Endothelial cell (in vitro differentiated cells): Measurements from ENCODE around the gene GRAMD1B. TPM values are rescaled to one million over a fixed set of nuclear protein-coding genes. Genes with fewer than 3 reads are reported as not detected.

ENCODE experiments used
- DNase-seq: peaks from one replicate; pipeline ENCODE4 v3.0.0; 2021; ENCODE audit warnings: low spot score
- H3K27ac Mint-ChIP-seq: one replicate; pipeline ENCODE4 v1.8.0; 2021; ENCODE audit warnings: mixed read lengths, inconsistent platforms; ENCODE audit not compliant: unreplicated experiment
- H3K27me3 Mint-ChIP-seq: one replicate; pipeline ENCODE4 v1.8.0; 2021; ENCODE audit warnings: mild to moderate bottlenecking, moderate library complexity, mixed read lengths, inconsistent platforms; ENCODE audit not compliant: unreplicated experiment
- H3K36me3 Mint-ChIP-seq: one replicate; pipeline ENCODE4 v1.8.0; 2021; ENCODE audit warnings: mild to moderate bottlenecking, low read depth, mixed read lengths, inconsistent platforms; ENCODE audit not compliant: unreplicated experiment
- H3K4me1 Mint-ChIP-seq: one replicate; pipeline ENCODE4 v1.8.0; 2021; ENCODE audit warnings: mild to moderate bottlenecking, mixed read lengths, inconsistent platforms; ENCODE audit not compliant: unreplicated experiment
- H3K4me3 Mint-ChIP-seq: one replicate; pipeline ENCODE4 v1.8.0; 2021; ENCODE audit warnings: mild to moderate bottlenecking, mixed read lengths, inconsistent platforms; ENCODE audit not compliant: unreplicated experiment
- H3K9me3 Mint-ChIP-seq: one replicate; pipeline ENCODE4 v1.8.0; 2021; ENCODE audit warnings: mixed read lengths, inconsistent platforms; ENCODE audit not compliant: unreplicated experiment
- total RNA-seq: library from RNA; stranded (reverse); fragmentation: NEBNext Ultra II Directional; extraction: Animal tissue kit (Norgen Biotek cat#: 25700); gene quantifications from one replicate; pipeline ENCODE4 v1.2.1, GENCODE V29; 2021; ENCODE audit not compliant: unreplicated experiment
- TF ChIP-seq, protein P1 (sequence below): fragments of 200-600 bp; sonication (generic); IDR thresholded peaks from one replicate; pipeline ENCODE4 v1.5.0; 2021; ENCODE audit warnings: antibody characterized with exemption; ENCODE audit not compliant: unreplicated experiment

Gene GRAMD1B
- total RNA-seq, 1 donor from 2014 or later: 49.6 TPM

DNA sequence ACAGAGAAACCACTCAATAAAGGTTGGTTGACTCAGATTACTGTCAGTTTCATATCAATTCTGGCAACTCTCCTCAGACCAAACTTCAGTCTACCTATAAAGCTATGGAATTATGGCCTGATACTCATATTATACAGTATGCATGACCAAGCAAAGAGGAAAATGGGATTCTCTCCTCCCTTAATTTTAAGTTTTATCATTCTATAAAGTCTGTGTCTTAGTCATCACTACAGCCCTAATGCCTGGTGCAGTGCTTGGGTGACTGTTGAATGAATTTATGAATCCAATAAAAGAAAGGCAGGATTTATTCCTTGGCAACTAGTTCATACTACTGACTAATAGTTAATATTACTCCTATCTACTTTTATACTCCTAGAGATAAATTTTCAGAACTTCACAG lies 37.6 kb upstream of the GRAMD1B start:
- H3K4me1 Mint-ChIP-seq: peaks cover 17% of the 10 kb centered on the region
- no peak overlapping the region for H3K4me3 Mint-ChIP-seq
- TF ChIP-seq, protein P1, sequence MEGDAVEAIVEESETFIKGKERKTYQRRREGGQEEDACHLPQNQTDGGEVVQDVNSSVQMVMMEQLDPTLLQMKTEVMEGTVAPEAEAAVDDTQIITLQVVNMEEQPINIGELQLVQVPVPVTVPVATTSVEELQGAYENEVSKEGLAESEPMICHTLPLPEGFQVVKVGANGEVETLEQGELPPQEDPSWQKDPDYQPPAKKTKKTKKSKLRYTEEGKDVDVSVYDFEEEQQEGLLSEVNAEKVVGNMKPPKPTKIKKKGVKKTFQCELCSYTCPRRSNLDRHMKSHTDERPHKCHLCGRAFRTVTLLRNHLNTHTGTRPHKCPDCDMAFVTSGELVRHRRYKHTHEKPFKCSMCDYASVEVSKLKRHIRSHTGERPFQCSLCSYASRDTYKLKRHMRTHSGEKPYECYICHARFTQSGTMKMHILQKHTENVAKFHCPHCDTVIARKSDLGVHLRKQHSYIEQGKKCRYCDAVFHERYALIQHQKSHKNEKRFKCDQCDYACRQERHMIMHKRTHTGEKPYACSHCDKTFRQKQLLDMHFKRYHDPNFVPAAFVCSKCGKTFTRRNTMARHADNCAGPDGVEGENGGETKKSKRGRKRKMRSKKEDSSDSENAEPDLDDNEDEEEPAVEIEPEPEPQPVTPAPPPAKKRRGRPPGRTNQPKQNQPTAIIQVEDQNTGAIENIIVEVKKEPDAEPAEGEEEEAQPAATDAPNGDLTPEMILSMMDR: no peak
- H3K9me3 Mint-ChIP-seq: no peaks in the 10 kb centered on the region
- no peaks in the 10 kb centered on the region for H3K36me3 Mint-ChIP-seq
- no peak overlapping the region for H3K27ac Mint-ChIP-seq
- no peak for DNase-seq
- peaks cover 1% of the 10 kb centered on the region for H3K27me3 Mint-ChIP-seq

DNA sequence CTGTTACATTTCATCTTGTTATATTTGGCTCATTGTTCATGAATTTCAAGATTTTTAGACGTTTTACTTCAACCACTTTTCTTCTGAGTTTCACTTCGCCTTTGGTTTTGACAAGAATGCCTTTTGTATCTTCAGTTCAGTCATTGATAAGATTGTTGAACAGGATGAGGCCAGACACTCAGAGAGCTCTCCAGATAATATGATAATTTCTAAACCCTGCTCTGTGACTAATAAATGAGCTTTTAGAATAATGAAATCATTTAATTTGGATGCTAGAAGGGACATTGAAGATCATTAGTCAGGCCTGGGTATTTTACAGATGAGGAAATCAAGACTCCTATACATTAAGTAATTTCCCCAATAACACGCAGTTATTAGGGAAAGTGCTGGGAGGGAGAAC lies 37.2 kb upstream of the GRAMD1B start:
- no peak overlapping the region for H3K27ac Mint-ChIP-seq
- H3K27me3 Mint-ChIP-seq: peaks cover 1% of the 10 kb centered on the region
- TF ChIP-seq, protein P1: no peak
- no peaks in the 10 kb centered on the region for H3K36me3 Mint-ChIP-seq
- H3K4me3 Mint-ChIP-seq: no peak overlapping the region
- H3K9me3 Mint-ChIP-seq: no peaks in the 10 kb centered on the region
- DNase-seq: no peak
- H3K4me1 Mint-ChIP-seq: peaks cover 17% of the 10 kb centered on the region

DNA sequence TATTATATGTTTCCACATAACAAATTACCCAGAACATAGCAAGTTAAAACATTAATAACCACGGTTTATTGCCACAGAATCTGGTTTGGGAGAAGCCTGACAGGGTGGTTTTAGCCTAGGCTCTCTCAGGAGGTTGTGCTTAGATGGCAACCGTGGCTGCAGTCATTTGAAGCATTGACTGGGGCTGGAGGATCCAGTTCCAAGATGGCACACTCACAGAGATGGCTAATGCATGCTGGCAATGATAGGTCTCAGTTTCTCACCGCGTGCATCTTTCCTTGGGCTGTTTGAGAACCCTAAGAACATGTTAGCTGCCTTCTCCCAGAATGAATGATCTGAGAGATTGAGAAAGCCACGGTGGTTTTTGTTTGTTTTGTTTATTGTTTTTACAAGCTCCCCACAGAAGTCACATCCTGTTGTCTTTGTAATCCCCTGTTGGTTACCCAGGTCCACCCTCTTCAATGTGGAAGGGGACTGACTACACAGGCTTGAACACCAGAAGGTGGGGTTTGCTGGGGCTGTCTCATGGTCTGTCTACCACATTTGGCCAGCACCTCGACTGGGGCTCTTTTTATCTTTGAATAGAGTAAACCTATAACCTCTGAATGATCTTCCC lies 36.6 kb upstream of the GRAMD1B start:
- peaks cover 1% of the 10 kb centered on the region for H3K27me3 Mint-ChIP-seq
- H3K9me3 Mint-ChIP-seq: no peaks in the 10 kb centered on the region
- no peak overlapping the region for H3K27ac Mint-ChIP-seq
- H3K4me3 Mint-ChIP-seq: no peak overlapping the region
- no peak for DNase-seq
- no peaks in the 10 kb centered on the region for H3K36me3 Mint-ChIP-seq
- peaks cover 17% of the 10 kb centered on the region for H3K4me1 Mint-ChIP-seq
- TF ChIP-seq, protein P1: no peak

GRCh38 chr11:123404676-123405075 lies 25.4 kb upstream of the GRAMD1B start:
- Mint-ChIP-seq H3K27me3 (no peaks in the 10 kb centered on the region), H3K9me3 (no peaks in the 10 kb centered on the region), H3K4me3 (no peak overlapping the region), H3K4me1 (peaks cover 53% of the 10 kb centered on the region), H3K36me3 (no peaks in the 10 kb centered on the region), H3K27ac (no peak overlapping the region)
- DNase-seq: no peak
- TF ChIP-seq, protein P1: no peak

- H3K27me3 Mint-ChIP-seq: peaks cover 2% of the 10 kb centered on the region
- no peak overlapping the region for H3K27ac Mint-ChIP-seq
- no peak for DNase-seq
- H3K36me3 Mint-ChIP-seq: no peaks in the 10 kb centered on the region
- TF ChIP-seq, protein P1: no peak
- H3K4me1 Mint-ChIP-seq: peaks cover 57% of the 10 kb centered on the region
- H3K4me3 Mint-ChIP-seq: no peak overlapping the region
- H3K9me3 Mint-ChIP-seq: no peaks in the 10 kb centered on the region
These were observed 24.9 kb upstream of the GRAMD1B start for GRCh38 chr11:123405123-123405592.
